Liver (tissue), 9 donors: ENCODE measurements around the gene ZNF414. TPM values are rescaled to one million over a fixed set of nuclear protein-coding genes. Genes with fewer than 3 reads are reported as not detected.

Experiments
- DNase-seq: peaks from one replicate; pipeline ENCODE4 v3.0.0-alpha.2; 2017; ENCODE audit warnings: low spot score
- H3K27ac ChIP-seq, 2 donors: one replicate each; pipeline ENCODE4 v1.7.0; 2013; ENCODE audit warnings: inconsistent platforms in 2 of 2, low read length in 2 of 2, control low read depth in 1 of 2, low read depth in 1 of 2, mild to moderate bottlenecking in 1 of 2
- H3K27me3 ChIP-seq, 4 donors: one replicate each; pipeline versions ENCODE4 v1.6.1 to v1.7.0; 2013; ENCODE audit warnings: low read length in 3 of 4, inconsistent platforms in 1 of 4, mild to moderate bottlenecking in 1 of 4, moderate library complexity in 1 of 4; ENCODE audit not compliant: control insufficient read depth in 4 of 4, insufficient read depth in 4 of 4
- H3K36me3 ChIP-seq, 4 donors: one replicate each; pipeline versions ENCODE4 v1.6.1 to v1.7.0; 2013; ENCODE audit warnings: low read length in 3 of 4, mild to moderate bottlenecking in 3 of 4, low read depth in 1 of 4, moderate library complexity in 1 of 4; ENCODE audit not compliant: control insufficient read depth in 4 of 4, insufficient read depth in 3 of 4
- H3K4me1 ChIP-seq, 4 donors: one replicate each; pipeline versions ENCODE4 v1.6.1 to v1.7.0; 2013; ENCODE audit warnings: low read length in 3 of 4, mild to moderate bottlenecking in 3 of 4, moderate library complexity in 1 of 4; ENCODE audit not compliant: control insufficient read depth in 4 of 4, insufficient read depth in 4 of 4
- H3K4me3 ChIP-seq, 3 donors: one replicate each; pipeline versions ENCODE4 v1.6.1 to v1.7.0; 2013; ENCODE audit warnings: low read length in 3 of 3, control low read depth in 1 of 3, low read depth in 1 of 3, mild to moderate bottlenecking in 1 of 3
- H3K9ac ChIP-seq, 2 donors: one replicate each; pipeline ENCODE4 v1.7.0; 2013; ENCODE audit warnings: low read length in 2 of 2, mild to moderate bottlenecking in 2 of 2, moderate library complexity in 2 of 2, control low read depth in 1 of 2, low read depth in 1 of 2
- H3K9me3 ChIP-seq, 4 donors: one replicate each; pipeline versions ENCODE4 v1.6.1 to v1.7.0; 2013; ENCODE audit warnings: low read length in 3 of 4; ENCODE audit not compliant: control insufficient read depth in 4 of 4
- EGR1 ChIP-seq, 2 donors: IDR thresholded peaks; 2 replicates each; pipeline ENCODE4 v1.6.1; 2016 to 2018; ENCODE audit warnings: antibody characterized with exemption in 2 of 2, low read depth in 2 of 2
- FOXA1 ChIP-seq: IDR thresholded peaks from 2 replicates; pipeline ENCODE4 v1.6.1; 2016; ENCODE audit warnings: antibody characterized with exemption
- FOXA2 ChIP-seq: IDR thresholded peaks from 2 replicates; pipeline ENCODE4 v1.6.1; 2016; ENCODE audit warnings: antibody characterized with exemption
- GABPA ChIP-seq, 2 donors: IDR thresholded peaks in 1 of 2; conservative IDR thresholded peaks in 1 of 2; 2 replicates each; pipeline ENCODE4 v1.6.1; 2016; ENCODE audit warnings: antibody characterized with exemption in 2 of 2, mild to moderate bottlenecking in 1 of 2, moderate library complexity in 1 of 2
- HNF4A ChIP-seq, 2 donors: conservative IDR thresholded peaks; 2 replicates each; pipeline ENCODE4 v1.6.1; 2016; ENCODE audit warnings: antibody characterized with exemption in 2 of 2, mild to moderate bottlenecking in 2 of 2
- HNF4G ChIP-seq: IDR thresholded peaks from 2 replicates; pipeline ENCODE4 v1.6.1; 2016; ENCODE audit warnings: antibody characterized with exemption
- JUND ChIP-seq, 2 donors: IDR thresholded peaks; 2 replicates each; pipeline ENCODE4 v1.6.1; 2016; ENCODE audit warnings: antibody characterized with exemption in 2 of 2
- NR2F2 ChIP-seq: IDR thresholded peaks from 2 replicates; pipeline ENCODE4 v1.6.1; 2016; ENCODE audit warnings: antibody characterized with exemption
- RAD21 ChIP-seq, 2 donors: IDR thresholded peaks; 2 replicates each; pipeline ENCODE4 v1.6.1; 2016; ENCODE audit warnings: antibody characterized with exemption in 2 of 2, mild to moderate bottlenecking in 2 of 2
- RXRA ChIP-seq, 2 donors: IDR thresholded peaks; 2 replicates each; pipeline ENCODE4 v1.6.1; 2017 to 2018; ENCODE audit warnings: antibody characterized with exemption in 2 of 2, mild to moderate bottlenecking in 1 of 2
- SP1 ChIP-seq: IDR thresholded peaks from 2 replicates; pipeline ENCODE4 v1.6.1; 2018; ENCODE audit warnings: antibody characterized with exemption, mild to moderate bottlenecking
- YY1 ChIP-seq: IDR thresholded peaks from 2 replicates; pipeline ENCODE4 v1.6.1; 2016; ENCODE audit warnings: antibody characterized with exemption, mild to moderate bottlenecking
- WGBS: extraction: QIAGEN DNeasy Blood & Tissue Kit; methylation state at CpG from one replicate; pipeline ENCODE4 v1.1.7; 2013; 5-methylcytosine and 5-hydroxymethylcytosine counted together
- polyA plus RNA-seq, 2 donors: library from polyadenylated mRNA; stranded (reverse) in 1 of 2; unstranded in 1 of 2; fragments of 200-250 nt in 1 of 2; fragments of >200 nt in 1 of 2; fragmentation: Nextera tagmentation in 1 of 2; extraction: Ambion mirVana in 1 of 2; gene quantifications; one replicate each; pipeline versions ENCODE4 v1.2.1 to v1.2.3, GENCODE V29; 2013 to 2015
- total RNA-seq, 2 donors: library from RNA; depleted of rRNA; stranded (reverse); fragments of >200 nt; gene quantifications; one replicate each; pipeline ENCODE4 v1.2.3, GENCODE V29; 2014
- TF ChIP-seq, protein P1 (sequence below): IDR thresholded peaks from 2 replicates; pipeline ENCODE4 v1.6.1; 2016; ENCODE audit warnings: antibody characterized with exemption
- TF ChIP-seq, protein P2 (sequence below): IDR thresholded peaks from 2 replicates; pipeline ENCODE4 v1.6.1; 2016; ENCODE audit warnings: antibody characterized with exemption, mild to moderate bottlenecking
- TF ChIP-seq, protein P3 (sequence below): IDR thresholded peaks from 2 replicates; pipeline ENCODE4 v1.6.1; 2016; ENCODE audit warnings: antibody characterized with exemption
- TF ChIP-seq, protein P4 (sequence below): fragments of 150-350 bp; IDR thresholded peaks from 2 replicates; pipeline ENCODE4 v1.5.1; 2017; ENCODE audit warnings: improper control_type of control experiment, low read depth, low read length; ENCODE audit not compliant: missing input control
- donor health status: healthy.
- donor health status: healthy.
- donor health status: healthy.
- donor health status: healthy.
- donor health status: healthy.

The ZNF414 gene
- total and polyA plus RNA-seq, 4 donors: 3.5 to 16.0 (median 7.2) TPM

DNA sequence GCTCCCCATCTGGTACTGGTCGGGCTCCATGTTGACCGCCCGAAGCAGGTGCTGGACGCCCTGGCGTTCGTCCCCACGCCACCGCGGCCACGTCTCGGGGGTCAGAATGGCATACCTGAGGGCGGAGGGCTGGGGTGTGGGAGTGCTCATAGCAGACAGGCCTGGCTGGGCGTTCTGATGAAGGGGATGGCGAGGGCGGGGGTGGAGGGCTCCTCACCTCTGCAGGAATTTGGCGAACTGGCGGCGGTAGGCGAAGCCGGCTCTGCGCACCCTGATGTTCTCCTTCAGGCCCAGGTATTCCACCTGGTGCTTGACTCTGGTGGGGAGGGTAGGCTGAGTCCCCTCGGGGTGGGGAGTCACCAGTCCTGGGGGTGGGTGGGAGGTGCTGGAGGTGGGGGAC lies 22.3 kb upstream of the ZNF414 start:
- no peak for TF ChIP-seq GABPA (IDR thresholded peaks at IDR 0.05 in 1 of 2, conservative IDR thresholded peaks at IDR 0.05 in 1 of 2)
- TF ChIP-seq, protein P1, sequence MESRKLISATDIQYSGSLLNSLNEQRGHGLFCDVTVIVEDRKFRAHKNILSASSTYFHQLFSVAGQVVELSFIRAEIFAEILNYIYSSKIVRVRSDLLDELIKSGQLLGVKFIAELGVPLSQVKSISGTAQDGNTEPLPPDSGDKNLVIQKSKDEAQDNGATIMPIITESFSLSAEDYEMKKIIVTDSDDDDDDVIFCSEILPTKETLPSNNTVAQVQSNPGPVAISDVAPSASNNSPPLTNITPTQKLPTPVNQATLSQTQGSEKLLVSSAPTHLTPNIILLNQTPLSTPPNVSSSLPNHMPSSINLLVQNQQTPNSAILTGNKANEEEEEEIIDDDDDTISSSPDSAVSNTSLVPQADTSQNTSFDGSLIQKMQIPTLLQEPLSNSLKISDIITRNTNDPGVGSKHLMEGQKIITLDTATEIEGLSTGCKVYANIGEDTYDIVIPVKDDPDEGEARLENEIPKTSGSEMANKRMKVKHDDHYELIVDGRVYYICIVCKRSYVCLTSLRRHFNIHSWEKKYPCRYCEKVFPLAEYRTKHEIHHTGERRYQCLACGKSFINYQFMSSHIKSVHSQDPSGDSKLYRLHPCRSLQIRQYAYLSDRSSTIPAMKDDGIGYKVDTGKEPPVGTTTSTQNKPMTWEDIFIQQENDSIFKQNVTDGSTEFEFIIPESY: no peak
- TF ChIP-seq, protein P2, sequence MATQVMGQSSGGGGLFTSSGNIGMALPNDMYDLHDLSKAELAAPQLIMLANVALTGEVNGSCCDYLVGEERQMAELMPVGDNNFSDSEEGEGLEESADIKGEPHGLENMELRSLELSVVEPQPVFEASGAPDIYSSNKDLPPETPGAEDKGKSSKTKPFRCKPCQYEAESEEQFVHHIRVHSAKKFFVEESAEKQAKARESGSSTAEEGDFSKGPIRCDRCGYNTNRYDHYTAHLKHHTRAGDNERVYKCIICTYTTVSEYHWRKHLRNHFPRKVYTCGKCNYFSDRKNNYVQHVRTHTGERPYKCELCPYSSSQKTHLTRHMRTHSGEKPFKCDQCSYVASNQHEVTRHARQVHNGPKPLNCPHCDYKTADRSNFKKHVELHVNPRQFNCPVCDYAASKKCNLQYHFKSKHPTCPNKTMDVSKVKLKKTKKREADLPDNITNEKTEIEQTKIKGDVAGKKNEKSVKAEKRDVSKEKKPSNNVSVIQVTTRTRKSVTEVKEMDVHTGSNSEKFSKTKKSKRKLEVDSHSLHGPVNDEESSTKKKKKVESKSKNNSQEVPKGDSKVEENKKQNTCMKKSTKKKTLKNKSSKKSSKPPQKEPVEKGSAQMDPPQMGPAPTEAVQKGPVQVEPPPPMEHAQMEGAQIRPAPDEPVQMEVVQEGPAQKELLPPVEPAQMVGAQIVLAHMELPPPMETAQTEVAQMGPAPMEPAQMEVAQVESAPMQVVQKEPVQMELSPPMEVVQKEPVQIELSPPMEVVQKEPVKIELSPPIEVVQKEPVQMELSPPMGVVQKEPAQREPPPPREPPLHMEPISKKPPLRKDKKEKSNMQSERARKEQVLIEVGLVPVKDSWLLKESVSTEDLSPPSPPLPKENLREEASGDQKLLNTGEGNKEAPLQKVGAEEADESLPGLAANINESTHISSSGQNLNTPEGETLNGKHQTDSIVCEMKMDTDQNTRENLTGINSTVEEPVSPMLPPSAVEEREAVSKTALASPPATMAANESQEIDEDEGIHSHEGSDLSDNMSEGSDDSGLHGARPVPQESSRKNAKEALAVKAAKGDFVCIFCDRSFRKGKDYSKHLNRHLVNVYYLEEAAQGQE: no peak
- TF ChIP-seq YY1: no peak
- no peak for TF ChIP-seq HNF4G
- TF ChIP-seq, protein P3, sequence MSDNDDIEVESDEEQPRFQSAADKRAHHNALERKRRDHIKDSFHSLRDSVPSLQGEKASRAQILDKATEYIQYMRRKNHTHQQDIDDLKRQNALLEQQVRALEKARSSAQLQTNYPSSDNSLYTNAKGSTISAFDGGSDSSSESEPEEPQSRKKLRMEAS: no peak
- TF ChIP-seq RAD21 (IDR thresholded peaks at IDR 0.05): no peak
- TF ChIP-seq RXRA (IDR thresholded peaks at IDR 0.05): no peak
- TF ChIP-seq HNF4A (conservative IDR thresholded peaks at IDR 0.05): no peak
- TF ChIP-seq, protein P4, sequence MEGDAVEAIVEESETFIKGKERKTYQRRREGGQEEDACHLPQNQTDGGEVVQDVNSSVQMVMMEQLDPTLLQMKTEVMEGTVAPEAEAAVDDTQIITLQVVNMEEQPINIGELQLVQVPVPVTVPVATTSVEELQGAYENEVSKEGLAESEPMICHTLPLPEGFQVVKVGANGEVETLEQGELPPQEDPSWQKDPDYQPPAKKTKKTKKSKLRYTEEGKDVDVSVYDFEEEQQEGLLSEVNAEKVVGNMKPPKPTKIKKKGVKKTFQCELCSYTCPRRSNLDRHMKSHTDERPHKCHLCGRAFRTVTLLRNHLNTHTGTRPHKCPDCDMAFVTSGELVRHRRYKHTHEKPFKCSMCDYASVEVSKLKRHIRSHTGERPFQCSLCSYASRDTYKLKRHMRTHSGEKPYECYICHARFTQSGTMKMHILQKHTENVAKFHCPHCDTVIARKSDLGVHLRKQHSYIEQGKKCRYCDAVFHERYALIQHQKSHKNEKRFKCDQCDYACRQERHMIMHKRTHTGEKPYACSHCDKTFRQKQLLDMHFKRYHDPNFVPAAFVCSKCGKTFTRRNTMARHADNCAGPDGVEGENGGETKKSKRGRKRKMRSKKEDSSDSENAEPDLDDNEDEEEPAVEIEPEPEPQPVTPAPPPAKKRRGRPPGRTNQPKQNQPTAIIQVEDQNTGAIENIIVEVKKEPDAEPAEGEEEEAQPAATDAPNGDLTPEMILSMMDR: no peak
- no peak for TF ChIP-seq EGR1 (IDR thresholded peaks at IDR 0.05; ENCODE audit: low read depth in 2 of 2)
- no peak for TF ChIP-seq JUND (IDR thresholded peaks at IDR 0.05)
- no peak for TF ChIP-seq FOXA1
- no peak for TF ChIP-seq SP1
- TF ChIP-seq NR2F2: no peak
- no peak for TF ChIP-seq FOXA2
- H3K4me3 ChIP-seq: no peak overlapping the region
- no peak overlapping the region for H3K27ac ChIP-seq
- H3K9me3 ChIP-seq: no peaks in the 10 kb centered on the region
- H3K36me3 ChIP-seq: peaks cover 0 to 2% (median 0%) of the 10 kb centered on the region in 4 donors
- peaks cover 0 to 4% (median 0%) of the 10 kb centered on the region in 4 donors for H3K4me1 ChIP-seq
- H3K9ac ChIP-seq: no peak overlapping the region
- no peaks in the 10 kb centered on the region for H3K27me3 ChIP-seq
- 86% methylated on average over 22 of the region's 22 CpGs for WGBS
- DNase-seq: no peak

DNA sequence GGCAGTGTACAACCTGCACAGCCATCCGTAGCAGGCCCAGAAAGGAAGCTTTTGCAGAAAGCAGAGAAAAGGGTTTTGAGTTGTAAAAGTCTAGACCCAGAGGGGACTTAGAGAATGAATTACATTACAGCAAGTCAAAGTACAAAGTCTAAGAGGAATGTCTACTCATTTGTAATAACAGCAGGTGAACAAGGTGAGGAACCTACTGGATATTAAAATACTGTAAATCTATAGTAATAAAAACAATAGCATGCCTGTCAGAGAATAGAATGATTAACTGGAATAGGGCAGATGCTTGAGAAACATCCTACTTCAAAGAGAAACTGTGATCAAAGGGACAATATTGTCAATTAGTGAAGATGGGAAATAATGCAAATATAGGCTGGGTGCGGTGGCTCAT lies 18.3 kb upstream of the ZNF414 start:
- TF ChIP-seq YY1: no peak
- TF ChIP-seq JUND (IDR thresholded peaks at IDR 0.05): no peak
- TF ChIP-seq HNF4A (conservative IDR thresholded peaks at IDR 0.05): peak; percentile 15 to 27
- WGBS: 76% methylated on average over 2 of the region's 2 CpGs

More for the DNA sequence above, 18.3 kb upstream of the ZNF414 start:
- Histone ChIP-seq H3K9ac (no peak overlapping the region), H3K4me3 (no peak overlapping the region), H3K36me3 (peaks cover 0 to 4% (median 2%) of the 10 kb centered on the region in 4 donors), H3K4me1 (peaks cover 0 to 4% (median under 1%) of the 10 kb centered on the region in 4 donors), H3K27me3 (no peaks in the 10 kb centered on the region), H3K9me3 (no peaks in the 10 kb centered on the region), H3K27ac (no peak overlapping the region)
- DNase-seq: no peak
